Nephron progenitor cell (in vitro differentiated cells): Measurements from ENCODE around the gene PRKG2.

ENCODE experiments used
- DNase-seq: peaks from one replicate; pipeline ENCODE4 v3.0.0; 2021
- H3K27ac Mint-ChIP-seq: 2 replicates; pipeline ENCODE4 v1.8.0; 2021; ENCODE audit warnings: mild to moderate bottlenecking, moderate library complexity, mixed read lengths
- H3K27me3 Mint-ChIP-seq: 2 replicates; pipeline ENCODE4 v1.8.0; 2021; ENCODE audit warnings: mild to moderate bottlenecking, low read depth, mixed read lengths; ENCODE audit not compliant: poor library complexity
- H3K36me3 Mint-ChIP-seq: 2 replicates; pipeline ENCODE4 v1.8.0; 2021; ENCODE audit warnings: low read depth, mixed read lengths
- H3K4me1 Mint-ChIP-seq: 2 replicates; pipeline ENCODE4 v1.8.0; 2021; ENCODE audit warnings: mixed read lengths
- H3K4me3 Mint-ChIP-seq: 2 replicates; pipeline ENCODE4 v1.8.0; 2021; ENCODE audit warnings: mild to moderate bottlenecking, moderate library complexity, mixed read lengths
- H3K9me3 Mint-ChIP-seq: 2 replicates; pipeline ENCODE4 v1.8.0; 2021; ENCODE audit warnings: mild to moderate bottlenecking, moderate library complexity, mixed read lengths
- TF ChIP-seq, protein P1 (sequence below): fragments of 200-600 bp; sonication (generic); IDR thresholded peaks from 2 replicates; pipeline ENCODE4 v1.5.0; 2021; ENCODE audit warnings: antibody characterized with exemption

The PRKG2 gene

DNA sequence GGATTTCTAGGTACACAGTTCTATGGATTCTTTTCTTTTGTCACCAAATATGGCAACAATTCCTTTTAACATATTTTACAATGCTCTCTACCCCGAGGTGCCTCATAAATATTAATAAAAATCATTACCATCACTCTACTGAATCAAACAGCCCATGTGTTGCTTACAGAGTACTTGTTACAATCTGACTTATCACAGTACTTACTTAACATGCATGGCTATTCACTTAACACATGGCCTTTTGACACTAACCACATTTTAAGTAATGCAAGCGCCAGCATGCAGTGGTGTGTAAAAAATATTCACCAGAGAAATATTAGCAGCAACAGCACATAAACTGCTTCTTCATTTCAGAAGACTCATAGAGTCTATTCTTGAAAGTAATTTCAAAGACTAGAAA, 119.6 kb downstream of the PRKG2 start:
- TF ChIP-seq, protein P1, sequence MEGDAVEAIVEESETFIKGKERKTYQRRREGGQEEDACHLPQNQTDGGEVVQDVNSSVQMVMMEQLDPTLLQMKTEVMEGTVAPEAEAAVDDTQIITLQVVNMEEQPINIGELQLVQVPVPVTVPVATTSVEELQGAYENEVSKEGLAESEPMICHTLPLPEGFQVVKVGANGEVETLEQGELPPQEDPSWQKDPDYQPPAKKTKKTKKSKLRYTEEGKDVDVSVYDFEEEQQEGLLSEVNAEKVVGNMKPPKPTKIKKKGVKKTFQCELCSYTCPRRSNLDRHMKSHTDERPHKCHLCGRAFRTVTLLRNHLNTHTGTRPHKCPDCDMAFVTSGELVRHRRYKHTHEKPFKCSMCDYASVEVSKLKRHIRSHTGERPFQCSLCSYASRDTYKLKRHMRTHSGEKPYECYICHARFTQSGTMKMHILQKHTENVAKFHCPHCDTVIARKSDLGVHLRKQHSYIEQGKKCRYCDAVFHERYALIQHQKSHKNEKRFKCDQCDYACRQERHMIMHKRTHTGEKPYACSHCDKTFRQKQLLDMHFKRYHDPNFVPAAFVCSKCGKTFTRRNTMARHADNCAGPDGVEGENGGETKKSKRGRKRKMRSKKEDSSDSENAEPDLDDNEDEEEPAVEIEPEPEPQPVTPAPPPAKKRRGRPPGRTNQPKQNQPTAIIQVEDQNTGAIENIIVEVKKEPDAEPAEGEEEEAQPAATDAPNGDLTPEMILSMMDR: no peak
- no peak overlapping the region for H3K27ac Mint-ChIP-seq

DNA sequence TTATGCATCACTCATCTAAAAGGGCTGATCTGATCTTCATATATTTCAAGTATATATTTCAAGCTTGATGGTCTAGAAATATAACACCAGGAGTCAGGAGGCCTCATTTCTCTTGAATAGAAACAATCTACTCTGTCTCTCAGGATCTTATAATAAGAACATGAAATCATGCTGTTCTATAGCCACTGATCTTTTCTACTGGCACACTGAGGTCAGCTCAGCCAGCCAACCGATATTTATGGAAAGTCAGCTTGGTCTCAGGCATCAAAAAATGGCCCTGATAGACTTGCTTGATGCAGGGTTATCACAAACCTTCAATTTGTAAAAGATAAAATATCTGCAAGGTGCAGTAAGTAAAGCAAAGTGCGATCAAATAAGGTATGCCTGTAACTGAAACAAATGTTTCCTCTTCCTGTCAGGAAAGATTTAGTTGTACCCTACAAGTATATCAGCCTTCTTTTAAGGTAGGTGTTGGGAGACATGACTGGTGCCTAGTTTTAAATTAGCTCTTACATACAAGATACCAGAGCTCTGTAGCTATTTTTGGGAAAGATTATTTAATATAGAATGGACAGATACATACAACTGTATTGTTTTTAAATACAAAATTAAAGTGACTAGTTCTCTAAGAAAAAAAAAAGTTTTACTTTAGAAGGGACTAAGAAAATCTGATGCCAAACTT, 121.2 kb downstream of the PRKG2 start:
- no peak overlapping the region for H3K4me3 Mint-ChIP-seq
- H3K9me3 Mint-ChIP-seq: peaks cover 4% of the 10 kb centered on the region
- no peaks in the 10 kb centered on the region for H3K27me3 Mint-ChIP-seq
- TF ChIP-seq, protein P1: no peak
- DNase-seq: no peak
- H3K27ac Mint-ChIP-seq: no peak overlapping the region
- no peaks in the 10 kb centered on the region for H3K4me1 Mint-ChIP-seq
- no peaks in the 10 kb centered on the region for H3K36me3 Mint-ChIP-seq

More for the DNA sequence above, 119.6 kb downstream of the PRKG2 start:
- H3K36me3 Mint-ChIP-seq: no peaks in the 10 kb centered on the region
- no peaks in the 10 kb centered on the region for H3K27me3 Mint-ChIP-seq
- DNase-seq: no peak
- H3K4me3 Mint-ChIP-seq: no peak overlapping the region
- H3K4me1 Mint-ChIP-seq: no peaks in the 10 kb centered on the region
- H3K9me3 Mint-ChIP-seq: peaks cover 4% of the 10 kb centered on the region

DNA sequence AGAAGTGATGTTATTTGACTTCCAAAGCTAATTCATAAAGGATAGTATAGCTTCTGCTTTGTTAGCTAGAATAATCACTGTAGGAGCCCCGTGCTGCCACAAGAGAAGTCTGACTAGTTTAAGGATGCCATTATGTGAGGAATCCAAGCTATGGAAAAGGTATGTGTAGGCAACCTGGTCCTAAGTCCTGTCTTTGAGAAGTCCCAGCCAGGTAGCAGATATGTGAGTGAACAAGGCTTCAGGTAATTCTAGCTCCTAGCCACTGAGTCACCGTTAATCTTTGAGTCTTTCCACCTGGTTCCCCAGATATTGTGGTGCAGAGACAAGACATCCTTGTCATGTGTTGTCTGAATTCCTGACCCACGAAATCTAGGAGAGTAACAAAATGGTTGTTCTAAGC, 129.0 kb downstream of the PRKG2 start:
- Mint-ChIP-seq H3K27me3 (no peaks in the 10 kb centered on the region), H3K4me3 (no peak overlapping the region), H3K27ac (no peak overlapping the region), H3K9me3 (peaks cover 25% of the 10 kb centered on the region), H3K36me3 (peaks cover 10% of the 10 kb centered on the region), H3K4me1 (peaks cover 14% of the 10 kb centered on the region)
- no peak for DNase-seq
- TF ChIP-seq, protein P1: no peak

DNA sequence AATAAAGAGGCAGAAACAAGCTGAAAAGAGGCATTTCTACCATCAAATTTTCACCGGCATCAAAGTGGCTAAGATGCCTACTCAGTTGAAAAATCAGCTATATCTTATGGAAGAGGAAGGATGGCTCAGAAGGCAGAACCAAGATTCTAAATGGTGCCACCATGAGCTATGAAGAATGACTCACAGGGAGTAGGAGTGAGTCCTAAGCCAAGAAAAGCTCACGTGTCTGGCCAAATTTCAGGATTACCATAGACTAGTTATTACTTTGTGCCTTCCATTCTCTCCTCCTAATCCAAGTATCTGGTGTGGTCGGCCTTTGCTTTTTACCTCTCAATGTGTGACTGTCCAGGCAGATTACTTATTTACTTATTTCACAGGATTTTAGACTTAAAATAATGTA, 129.7 kb downstream of the PRKG2 start:
- DNase-seq: no peak
- Mint-ChIP-seq H3K4me1 (peaks cover 14% of the 10 kb centered on the region), H3K27me3 (no peaks in the 10 kb centered on the region), H3K36me3 (peaks cover 16% of the 10 kb centered on the region), H3K4me3 (no peak overlapping the region), H3K27ac (no peak overlapping the region), H3K9me3 (peaks cover 32% of the 10 kb centered on the region)
- TF ChIP-seq, protein P1: no peak

DNA sequence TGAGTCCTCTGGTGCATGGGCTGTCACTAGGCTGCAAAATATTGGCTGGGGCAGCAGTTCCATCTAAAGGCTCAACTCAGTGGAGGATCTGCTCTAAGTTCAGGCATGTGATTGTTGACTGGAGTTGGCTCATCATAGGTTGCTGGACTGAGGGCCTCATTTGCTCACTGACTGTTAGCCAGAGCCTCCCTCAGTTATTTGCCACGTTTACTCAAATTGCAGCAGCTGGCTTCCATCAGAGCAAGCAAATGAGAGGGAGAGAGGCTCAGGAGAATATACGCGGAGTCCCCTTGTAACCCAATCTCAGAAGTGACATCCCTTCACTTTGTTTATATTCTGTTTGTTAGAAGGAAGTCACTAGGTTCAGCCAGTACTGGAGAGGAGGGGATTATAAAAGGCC, 130.4 kb downstream of the PRKG2 start:
- Mint-ChIP-seq H3K27me3 (no peaks in the 10 kb centered on the region), H3K9me3 (peaks cover 38% of the 10 kb centered on the region), H3K4me3 (no peak overlapping the region), H3K4me1 (peaks cover 14% of the 10 kb centered on the region), H3K27ac (no peak overlapping the region), H3K36me3 (peaks cover 22% of the 10 kb centered on the region)
- peak; percentile 5 for DNase-seq
- TF ChIP-seq, protein P1: no peak

DNA sequence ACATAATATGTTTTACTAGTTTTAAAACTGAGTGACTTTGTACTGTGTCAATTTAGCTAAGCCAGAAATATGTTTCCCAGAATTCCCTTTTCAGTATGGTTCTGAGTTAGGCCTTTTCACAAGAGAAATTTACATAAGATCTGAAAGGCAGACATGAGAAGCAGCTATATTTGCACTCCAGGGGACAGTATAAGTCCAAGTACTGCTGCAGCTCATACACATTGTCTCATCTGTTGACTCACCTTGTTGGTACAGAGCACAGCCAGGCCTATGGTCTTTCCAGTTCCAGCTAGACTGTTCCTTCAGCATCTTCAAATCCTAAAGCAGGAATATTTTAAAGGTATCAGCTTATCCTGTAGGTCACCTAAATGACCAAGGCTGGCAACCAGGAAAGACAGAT, 131.0 kb downstream of the PRKG2 start:
- no peak for DNase-seq
- Mint-ChIP-seq H3K27ac (no peak overlapping the region), H3K4me3 (no peak overlapping the region), H3K4me1 (peaks cover 14% of the 10 kb centered on the region), H3K9me3 (peaks cover 41% of the 10 kb centered on the region), H3K27me3 (no peaks in the 10 kb centered on the region), H3K36me3 (peaks cover 22% of the 10 kb centered on the region)
- TF ChIP-seq, protein P1: no peak
